ENCODE measurements around the gene DPYSL3. TPM values are rescaled to one million over a fixed set of nuclear protein-coding genes. Genes with fewer than 3 reads are reported as not detected.
A peak's percentile ranks its signal among the peaks of the same experiment; 100 is the strongest.

Gene DPYSL3
- total and polyA plus RNA-seq, 2 donors (not counting 3 experiments of a cell fraction or from before 2014, with no cell fraction given), result 80.3 to 146 TPM

DNA sequence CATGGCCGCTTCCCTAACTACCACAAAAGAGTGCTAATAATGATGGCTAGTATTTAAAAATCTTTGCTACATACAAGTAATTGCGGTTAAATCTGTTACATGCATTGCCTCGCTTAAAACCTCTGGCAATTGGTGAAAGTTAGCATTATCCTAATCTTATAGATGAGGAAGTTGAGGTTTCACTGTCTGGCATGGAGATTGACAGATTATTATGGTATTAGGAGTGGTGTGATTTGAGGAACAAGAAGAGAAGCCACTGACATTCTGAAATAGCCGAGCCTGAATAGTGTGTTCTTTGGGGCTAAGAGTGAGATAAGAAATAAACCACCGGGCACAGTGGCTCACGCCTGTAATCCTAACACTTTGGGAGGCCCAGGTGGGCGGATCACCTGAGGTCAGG is 45.3 kb upstream of the DPYSL3 start:
- CTCF ChIA-PET, result interaction anchor here (1.2 to 3.5 kb wide), 8 partner anchors 13 to 331 kb away, joined by 3 to 18 read pairs (median 8); no protein-coding TSS in a partner anchor
- no peak overlapping the region for H3K27ac ChIP-seq (ENCODE audit: insufficient read depth, low read depth, low read length)

GRCh38 chr5:147554261-147554817 is 44.5 kb upstream of the DPYSL3 start:
- FAIRE-seq (no peak), DNase-seq (ENCODE audit: low read depth, low spot score) (peak; percentile 60)
- Histone ChIP-seq H2AFZ (ENCODE audit: low read depth, low read length) (peak overlapping the region; percentile 80), H3K36me3 (ENCODE audit: control insufficient read depth in 2 of 2, extremely low read depth in 1 of 2, insufficient read depth in 2 of 2, low read length in 2 of 2) (no peaks in the 10 kb centered on the region), H4K20me1 (replicated peaks; ENCODE audit: control insufficient read depth, extremely low read depth, insufficient read depth, low read length) (no peaks in the 10 kb centered on the region), H3K79me2 (ENCODE audit: control insufficient read depth, insufficient read depth, low read length) (no peaks in the 10 kb centered on the region), H3K27ac (ENCODE audit: insufficient read depth, low read depth, low read length) (no peak overlapping the region), H3K27me3 (ENCODE audit: control insufficient read depth in 2 of 2, insufficient read depth in 2 of 2, low read length in 2 of 2) (no peaks in the 10 kb centered on the region), H3K9ac (replicated peaks; ENCODE audit: extremely low read depth, insufficient read depth, low read length) (peak overlapping the region; percentile 19), H3K4me1 (ENCODE audit: control insufficient read depth, extremely low read depth, insufficient read depth, low read length) (peaks cover 3% of the 10 kb centered on the region), H3K9me1 (replicated peaks; ENCODE audit: control insufficient read depth, extremely low read depth, insufficient read depth, low read length) (no peaks in the 10 kb centered on the region), H3K4me3 (replicated peaks in 1 of 3; ENCODE audit: insufficient read depth in 1 of 3, low read depth in 1 of 3, low read length in 3 of 3) (no peak overlapping the region), H3K4me2 (ENCODE audit: insufficient read depth, low read length) (peak overlapping the region; percentile 34), H3K9me3 (replicated peaks; ENCODE audit: control insufficient read depth, insufficient read depth, low read length) (no peaks in the 10 kb centered on the region)
- no peak for TF ChIP-seq FOS (IDR thresholded peaks at IDR 0.05; ENCODE audit: borderline replicate concordance, insufficient read depth, low read length)
- TF ChIP-seq GATA2 (IDR thresholded peaks at IDR 0.05; ENCODE audit: insufficient read depth, insufficient read length, low read depth, low read length), result no peak
- TF ChIP-seq EZH2 (IDR thresholded peaks at IDR 0.05; ENCODE audit: borderline replicate concordance, low read depth, low read length, severe bottlenecking), result no peak
- no peak for TF ChIP-seq CTCF (IDR thresholded peaks at IDR 0.05; ENCODE audit: extremely low read depth in 1 of 2, insufficient read depth in 1 of 2, low read depth in 1 of 2, low read length in 2 of 2)
- no peak for TF ChIP-seq MYC (IDR thresholded peaks at IDR 0.05; ENCODE audit: low read depth, low read length)
- no peak for TF ChIP-seq JUN (IDR thresholded peaks at IDR 0.05; ENCODE audit: borderline replicate concordance, insufficient read depth, insufficient read length, low read depth)
- no peak for TF ChIP-seq POLR2A (IDR thresholded peaks at IDR 0.05; ENCODE audit: low read depth, low read length)
- TF ChIP-seq POLR2AphosphoS5 (IDR thresholded peaks at IDR 0.05; ENCODE audit: insufficient read depth, low read depth, low read length), result no peak
- TF ChIP-seq, protein P1, sequence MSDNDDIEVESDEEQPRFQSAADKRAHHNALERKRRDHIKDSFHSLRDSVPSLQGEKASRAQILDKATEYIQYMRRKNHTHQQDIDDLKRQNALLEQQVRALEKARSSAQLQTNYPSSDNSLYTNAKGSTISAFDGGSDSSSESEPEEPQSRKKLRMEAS (IDR thresholded peaks at IDR 0.05; ENCODE audit: insufficient read depth, insufficient read length), result no peak
- POLR2A ChIA-PET, result no interaction called here
- dilution Hi-C loops (cut with MboI; ENCODE audit: extremely low pct_ligation_motif_present, low sequenced_read_pairs) (no loop called here), intact Hi-C loops (cut with micrococcal nuclease) (loop anchor here (2.0 kb wide), 1 partner anchor 16 kb away; no protein-coding TSS in a partner anchor)
- BruUV-seq (replicated peaks), result no TSS peak
- CTCF ChIA-PET, result interaction anchor here (1.0 to 3.5 kb wide), 10 partner anchors 13 to 162 kb away, joined by 3 to 18 read pairs (median 5); partner anchors contain the start of gene DPYSL3

More for the DNA sequence above, 45.3 kb upstream of the DPYSL3 start:
- no TSS peak for BruUV-seq (replicated peaks)
- H3K27me3 ChIP-seq (ENCODE audit: control insufficient read depth in 2 of 2, insufficient read depth in 2 of 2, low read length in 2 of 2), result no peaks in the 10 kb centered on the region
- POLR2A ChIA-PET, result no interaction called here
- dilution Hi-C loops (cut with MboI; ENCODE audit: extremely low pct_ligation_motif_present, low sequenced_read_pairs) (no loop called here), intact Hi-C loops (cut with micrococcal nuclease) (loop anchor here (2.0 to 5.0 kb wide), 2 partner anchors 16 to 243 kb away; no protein-coding TSS in a partner anchor)
- H2AFZ ChIP-seq (ENCODE audit: low read depth, low read length), result no peak overlapping the region
- FAIRE-seq (no peak), DNase-seq (ENCODE audit: low read depth, low spot score) (no peak)
- H4K20me1 ChIP-seq (replicated peaks; ENCODE audit: control insufficient read depth, extremely low read depth, insufficient read depth, low read length), result no peaks in the 10 kb centered on the region
- no peak overlapping the region for H3K4me3 ChIP-seq (replicated peaks in 1 of 3; ENCODE audit: insufficient read depth in 1 of 3, low read depth in 1 of 3, low read length in 3 of 3)
- H3K79me2 ChIP-seq (ENCODE audit: control insufficient read depth, insufficient read depth, low read length), result no peaks in the 10 kb centered on the region
- no peaks in the 10 kb centered on the region for H3K36me3 ChIP-seq (ENCODE audit: control insufficient read depth in 2 of 2, extremely low read depth in 1 of 2, insufficient read depth in 2 of 2, low read length in 2 of 2)
- no peaks in the 10 kb centered on the region for H3K9me1 ChIP-seq (replicated peaks; ENCODE audit: control insufficient read depth, extremely low read depth, insufficient read depth, low read length)
- H3K9ac ChIP-seq (replicated peaks; ENCODE audit: extremely low read depth, insufficient read depth, low read length), result no peak overlapping the region
- no peak overlapping the region for H3K4me2 ChIP-seq (ENCODE audit: insufficient read depth, low read length)
- peaks cover 3% of the 10 kb centered on the region for H3K4me1 ChIP-seq (ENCODE audit: control insufficient read depth, extremely low read depth, insufficient read depth, low read length)
- no peaks in the 10 kb centered on the region for H3K9me3 ChIP-seq (replicated peaks; ENCODE audit: control insufficient read depth, insufficient read depth, low read length)
- no peak for TF ChIP-seq FOS (IDR thresholded peaks at IDR 0.05; ENCODE audit: borderline replicate concordance, insufficient read depth, low read length)
- TF ChIP-seq MYC (IDR thresholded peaks at IDR 0.05; ENCODE audit: low read depth, low read length), result no peak
- TF ChIP-seq, protein P1 (IDR thresholded peaks at IDR 0.05; ENCODE audit: insufficient read depth, insufficient read length), result no peak
- no peak for TF ChIP-seq EZH2 (IDR thresholded peaks at IDR 0.05; ENCODE audit: borderline replicate concordance, low read depth, low read length, severe bottlenecking)
